HUES48 (cell line): Measurements from ENCODE around the gene ELF4.

Source experiments
- H3K27ac ChIP-seq: one replicate; pipeline ENCODE4 v1.7.0; 2013; ENCODE audit warnings: low read depth, low read length, inconsistent platforms
- H3K27me3 ChIP-seq: 2 replicates; pipeline ENCODE4 v1.6.1; 2013; ENCODE audit warnings: mild to moderate bottlenecking, low read length; ENCODE audit not compliant: control insufficient read depth, insufficient read depth
- H3K36me3 ChIP-seq: 2 replicates; pipeline ENCODE4 v1.6.1; 2013; ENCODE audit warnings: low read length; ENCODE audit not compliant: control insufficient read depth, insufficient read depth
- H3K4me1 ChIP-seq: 2 replicates; pipeline ENCODE4 v1.6.1; 2013; ENCODE audit warnings: mild to moderate bottlenecking, low read length; ENCODE audit not compliant: control insufficient read depth, insufficient read depth
- H3K4me3 ChIP-seq: 2 replicates; pipeline ENCODE4 v1.5.1; 2013; ENCODE audit warnings: mild to moderate bottlenecking, low read depth, low read length
- H3K9ac ChIP-seq: 2 replicates; pipeline ENCODE4 v1.6.1; 2013; ENCODE audit warnings: mild to moderate bottlenecking, low read depth, low read length, moderate library complexity
- H3K9me3 ChIP-seq: 2 replicates; pipeline ENCODE4 v1.6.1; 2013; ENCODE audit warnings: low read length; ENCODE audit not compliant: control insufficient read depth, insufficient read depth

ELF4 gene

DNA sequence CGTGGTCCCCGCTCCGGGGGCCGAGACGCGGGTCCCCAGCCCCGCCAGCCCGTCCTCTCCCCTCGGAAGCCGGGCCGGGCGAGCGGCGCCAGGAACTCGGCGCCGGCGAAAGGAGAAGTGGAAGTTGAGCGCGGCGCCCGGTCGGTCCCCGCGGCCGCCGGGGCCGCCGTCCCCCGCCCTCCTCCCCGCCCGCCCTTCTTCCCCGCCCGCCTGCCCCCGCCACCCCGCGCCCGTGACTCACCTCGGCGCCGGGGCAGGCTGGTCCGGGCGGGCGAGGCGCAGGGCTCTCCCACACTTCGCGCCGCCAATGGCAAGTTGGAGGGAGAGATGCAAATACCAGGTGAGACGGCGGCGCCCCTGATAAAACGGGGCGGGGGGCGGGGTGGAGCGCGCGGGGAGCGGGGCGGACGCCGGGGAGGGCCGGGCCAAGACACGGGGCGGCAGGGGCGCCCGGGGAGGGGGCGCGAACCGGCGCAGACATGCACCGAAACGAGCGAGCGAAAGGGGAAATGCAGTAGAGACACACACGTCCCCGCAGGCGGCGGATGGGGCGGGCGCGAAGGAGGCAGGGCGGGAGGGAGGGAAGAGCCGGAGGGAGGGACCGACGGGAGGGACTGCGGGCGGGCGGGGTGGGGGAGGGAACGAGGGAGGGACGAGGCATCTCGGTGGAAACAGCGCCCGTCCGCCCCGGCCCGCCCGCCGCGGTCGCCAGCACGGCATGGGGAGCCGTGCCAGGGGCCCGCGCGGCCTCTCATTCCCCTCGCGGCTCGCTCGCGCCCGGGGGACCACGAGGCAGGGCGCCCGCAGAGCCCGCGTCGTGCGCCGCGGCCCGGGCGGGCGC lies at the start of gene ELF4:
Gene ELF4 (minus strand): TSS at position 119 of the 841 bp plus-strand sequence. CDS start 29,167 bp downstream, outside the sequence.
- H3K4me1 ChIP-seq: peaks cover 18% of the 10 kb centered on the region; the same call in 1 of the 2 replicates
- H3K27me3 ChIP-seq: peaks cover 44% of the 10 kb centered on the region
- H3K4me3 ChIP-seq: peak within 1 kb of the TSS; percentile 59
- no peaks in the 10 kb centered on the region for H3K36me3 ChIP-seq
- no peak within 1 kb of the TSS for H3K27ac ChIP-seq
- no peak within 1 kb of the TSS for H3K9ac ChIP-seq
- no peaks in the 10 kb centered on the region for H3K9me3 ChIP-seq

- peaks cover 4% of the 10 kb centered on the region for H3K36me3 ChIP-seq
- H3K9me3 ChIP-seq: no peaks in the 10 kb centered on the region
- H3K27ac ChIP-seq: no peak overlapping the region
- H3K4me1 ChIP-seq: peaks cover 7% of the 10 kb centered on the region; the same call in 1 of the 2 replicates
- no peak overlapping the region for H3K4me3 ChIP-seq
- no peaks in the 10 kb centered on the region for H3K27me3 ChIP-seq
- no peak overlapping the region for H3K9ac ChIP-seq
These were observed 49.5 kb upstream of the ELF4 start for GRCh38 chrX:130159776-130160175.

DNA sequence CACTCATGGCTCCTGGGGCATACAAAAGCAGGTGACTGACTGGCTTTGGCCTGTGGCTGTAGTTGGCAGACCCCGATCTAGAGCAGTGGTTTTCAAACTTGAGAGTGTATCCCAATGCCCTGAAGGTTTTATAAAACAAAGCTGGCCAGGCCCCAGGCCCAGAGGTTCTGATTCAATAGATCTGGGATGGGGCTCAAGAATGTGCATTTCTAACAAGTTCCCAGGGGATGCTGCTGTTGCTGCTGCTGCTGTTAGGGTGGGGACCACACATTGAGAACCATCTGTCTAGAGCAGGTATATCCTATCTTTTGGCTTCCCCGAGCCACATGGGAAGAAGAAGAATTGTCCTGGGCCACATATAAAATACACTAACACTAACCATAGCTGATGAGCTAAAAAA lies 48.0 kb upstream of the ELF4 start:
- Histone ChIP-seq H3K27me3 (no peaks in the 10 kb centered on the region), H3K4me1 (no peaks in the 10 kb centered on the region), H3K9ac (no peak overlapping the region), H3K27ac (no peak overlapping the region), H3K36me3 (peaks cover 12% of the 10 kb centered on the region), H3K4me3 (no peak overlapping the region), H3K9me3 (no peaks in the 10 kb centered on the region)

DNA sequence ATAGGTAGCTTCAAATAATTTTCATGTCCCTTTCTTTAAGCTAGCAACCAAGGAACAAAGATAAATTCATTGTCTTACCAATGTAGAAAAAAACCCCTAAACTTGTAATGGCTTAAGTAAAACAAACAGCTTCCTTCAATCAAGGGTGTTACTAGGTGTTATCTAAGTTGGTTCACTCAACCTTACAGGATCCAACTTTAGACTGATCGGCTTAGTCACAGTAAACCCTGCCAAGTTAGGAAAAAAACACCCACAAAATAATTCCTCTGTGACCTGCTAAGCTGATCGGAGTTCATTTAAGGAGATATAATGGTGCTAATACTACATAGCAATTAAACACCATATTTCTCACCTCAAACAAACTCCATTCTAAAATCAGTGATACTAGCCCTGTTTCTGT lies 45.3 kb upstream of the ELF4 start:
- Histone ChIP-seq H3K27ac (no peak overlapping the region), H3K9me3 (no peaks in the 10 kb centered on the region)

GRCh38 chrX:130147631-130148030 lies 37.3 kb upstream of the ELF4 start:
- Histone ChIP-seq H3K4me1 (no peaks in the 10 kb centered on the region), H3K9me3 (no peaks in the 10 kb centered on the region), H3K27me3 (no peaks in the 10 kb centered on the region; the same call in 1 of the 2 replicates), H3K36me3 (peaks cover 64% of the 10 kb centered on the region), H3K4me3 (no peak overlapping the region), H3K27ac (no peak overlapping the region), H3K9ac (no peak overlapping the region)

More for the DNA sequence above, 45.3 kb upstream of the ELF4 start:
- Histone ChIP-seq H3K36me3 (peaks cover 12% of the 10 kb centered on the region), H3K27me3 (no peaks in the 10 kb centered on the region), H3K4me1 (no peaks in the 10 kb centered on the region), H3K4me3 (no peak overlapping the region), H3K9ac (no peak overlapping the region)

- Histone ChIP-seq H3K27ac (no peak overlapping the region), H3K9me3 (no peaks in the 10 kb centered on the region), H3K36me3 (peaks cover 79% of the 10 kb centered on the region), H3K4me3 (no peak overlapping the region), H3K9ac (no peak overlapping the region), H3K4me1 (peaks cover 2% of the 10 kb centered on the region), H3K27me3 (peaks cover 10% of the 10 kb centered on the region)
These were observed 34.8 kb upstream of the ELF4 start for GRCh38 chrX:130145123-130145522.

DNA sequence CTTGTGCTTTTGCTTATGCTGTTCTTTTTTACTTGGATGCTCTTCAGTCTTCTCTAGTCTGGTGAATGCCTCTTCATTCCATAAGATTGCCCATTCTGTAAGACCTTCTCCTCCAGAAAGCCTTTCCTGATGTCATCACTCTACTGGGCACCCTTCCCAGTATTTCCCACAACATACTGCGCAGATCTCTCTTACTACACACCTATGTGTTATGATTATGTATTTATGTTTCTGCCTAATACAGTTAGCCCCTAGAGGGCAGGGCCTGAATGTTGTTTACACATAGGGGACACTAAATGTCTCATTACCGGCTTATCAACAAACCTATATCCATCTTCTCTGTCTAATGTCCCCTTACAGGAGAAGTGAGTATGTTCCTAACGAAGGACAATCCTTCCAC lies 34.2 kb upstream of the ELF4 start:
- Histone ChIP-seq H3K27me3 (peaks cover 11% of the 10 kb centered on the region), H3K4me1 (peaks cover 7% of the 10 kb centered on the region), H3K9ac (no peak overlapping the region), H3K4me3 (no peak overlapping the region), H3K27ac (no peak overlapping the region), H3K36me3 (peaks cover 75% of the 10 kb centered on the region), H3K9me3 (no peaks in the 10 kb centered on the region)

DNA sequence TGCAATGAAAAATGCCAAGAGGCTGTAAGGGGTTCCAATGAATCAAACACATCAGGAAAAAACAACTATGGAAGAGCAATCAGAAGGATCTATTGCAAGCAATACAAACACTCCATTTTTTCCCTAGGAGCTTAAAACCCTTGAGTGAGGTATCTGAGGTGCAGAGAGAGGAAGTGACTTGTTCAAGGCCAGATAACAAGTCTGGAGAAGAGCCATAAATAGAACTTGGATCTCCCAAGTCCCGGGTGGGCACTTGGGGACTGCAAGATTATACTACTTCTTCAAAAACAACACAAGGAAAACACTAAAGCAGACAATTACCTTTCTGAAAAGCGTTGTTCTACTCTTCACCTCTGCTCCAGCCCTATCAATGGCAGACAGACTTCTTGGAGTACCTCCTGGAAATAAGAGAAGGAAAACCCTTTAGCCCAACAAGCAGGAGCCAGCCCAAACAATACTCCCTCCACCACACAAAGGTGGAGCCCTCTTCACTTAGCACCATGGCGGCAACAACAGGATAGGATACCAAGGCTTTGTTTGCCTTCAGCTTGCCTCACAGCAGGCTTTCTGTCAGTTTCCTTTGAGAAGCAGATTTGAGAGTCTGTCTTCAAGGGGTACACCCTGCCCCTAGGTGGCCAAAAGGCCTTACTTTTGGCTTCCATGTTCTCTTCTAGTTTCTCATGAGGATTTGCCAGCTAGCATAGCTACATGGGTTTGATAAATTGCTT lies 29.3 kb upstream of the ELF4 start:
- H3K27me3 ChIP-seq: peaks cover 11% of the 10 kb centered on the region
- no peak overlapping the region for H3K9ac ChIP-seq
- H3K4me3 ChIP-seq: no peak overlapping the region
- peaks cover 9% of the 10 kb centered on the region for H3K4me1 ChIP-seq
- peak overlapping the region; percentile 5 for H3K27ac ChIP-seq
- H3K9me3 ChIP-seq: no peaks in the 10 kb centered on the region
- peaks cover 75% of the 10 kb centered on the region for H3K36me3 ChIP-seq

GRCh38 chrX:130136961-130137360 lies 26.7 kb upstream of the ELF4 start:
- peaks cover 11% of the 10 kb centered on the region for H3K27me3 ChIP-seq
- no peaks in the 10 kb centered on the region for H3K9me3 ChIP-seq
- H3K36me3 ChIP-seq: peaks cover 74% of the 10 kb centered on the region
- peaks cover 9% of the 10 kb centered on the region for H3K4me1 ChIP-seq
- H3K4me3 ChIP-seq: no peak overlapping the region
- no peak overlapping the region for H3K27ac ChIP-seq
- H3K9ac ChIP-seq: no peak overlapping the region

- H3K36me3 ChIP-seq: peaks cover 72% of the 10 kb centered on the region
- H3K4me1 ChIP-seq: peaks cover 9% of the 10 kb centered on the region
- H3K27ac ChIP-seq: no peak overlapping the region
- no peak overlapping the region for H3K9ac ChIP-seq
- no peak overlapping the region for H3K4me3 ChIP-seq
- H3K27me3 ChIP-seq: peaks cover 9% of the 10 kb centered on the region
- no peaks in the 10 kb centered on the region for H3K9me3 ChIP-seq
These were observed 26.2 kb upstream of the ELF4 start for GRCh38 chrX:130136496-130136895.

DNA sequence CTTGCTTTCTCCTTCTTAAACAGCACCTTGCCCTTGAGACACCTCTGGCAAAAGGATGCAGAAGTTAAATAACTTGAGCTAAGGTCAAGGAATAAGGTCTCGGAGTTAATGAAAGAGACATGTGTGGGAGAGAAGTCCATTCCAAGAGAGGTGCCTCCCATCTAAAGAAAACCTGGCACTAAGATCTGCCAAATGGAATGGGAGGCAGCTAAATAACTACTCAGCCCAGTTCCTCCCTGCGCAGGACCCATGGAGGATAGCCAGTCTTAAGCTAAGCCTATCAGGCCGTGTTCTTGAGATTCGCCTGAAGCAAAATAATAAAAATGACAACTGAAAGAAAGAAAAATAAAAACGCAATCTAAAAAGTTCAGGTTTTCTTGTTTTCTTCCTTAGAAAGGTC lies 20.7 kb upstream of the ELF4 start:
- Histone ChIP-seq H3K9me3 (no peaks in the 10 kb centered on the region), H3K27me3 (no peaks in the 10 kb centered on the region), H3K9ac (no peak overlapping the region), H3K4me3 (no peak overlapping the region), H3K36me3 (peaks cover 83% of the 10 kb centered on the region), H3K4me1 (no peaks in the 10 kb centered on the region), H3K27ac (no peak overlapping the region)
